ENCODE results near the gene CHST9.
A peak's percentile ranks its signal among the peaks of the same experiment; 100 is the strongest.

The CHST9 gene

DNA sequence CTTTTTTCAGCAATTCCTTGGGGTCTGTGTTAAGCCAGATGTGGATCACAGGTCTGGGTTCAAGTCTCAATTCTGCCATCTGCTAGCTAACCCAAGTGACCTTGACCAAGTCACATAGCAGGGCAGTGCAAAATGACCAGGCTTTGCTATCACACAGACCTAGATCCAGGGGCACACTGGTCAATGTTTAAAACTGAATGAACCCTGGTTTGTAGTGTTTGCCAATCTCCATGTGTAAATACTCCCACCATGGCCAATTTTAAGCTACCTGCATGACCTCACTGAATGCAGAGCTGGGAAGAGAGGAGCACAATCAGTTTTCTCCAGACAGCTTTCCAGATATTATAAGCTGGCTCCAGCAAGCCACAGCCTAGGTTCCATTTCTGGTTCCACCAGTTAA, 142.9 kb downstream of the CHST9 start:
- no peaks in the 10 kb centered on the region for H3K9me3 ChIP-seq
- no peak for DNase-seq
- H3K4me1 ChIP-seq = no peaks in the 10 kb centered on the region
- no peak overlapping the region for H3K4me3 ChIP-seq (ENCODE audit: low read depth, low read length)
- H3K36me3 ChIP-seq = no peaks in the 10 kb centered on the region
- TF ChIP-seq, protein P1, sequence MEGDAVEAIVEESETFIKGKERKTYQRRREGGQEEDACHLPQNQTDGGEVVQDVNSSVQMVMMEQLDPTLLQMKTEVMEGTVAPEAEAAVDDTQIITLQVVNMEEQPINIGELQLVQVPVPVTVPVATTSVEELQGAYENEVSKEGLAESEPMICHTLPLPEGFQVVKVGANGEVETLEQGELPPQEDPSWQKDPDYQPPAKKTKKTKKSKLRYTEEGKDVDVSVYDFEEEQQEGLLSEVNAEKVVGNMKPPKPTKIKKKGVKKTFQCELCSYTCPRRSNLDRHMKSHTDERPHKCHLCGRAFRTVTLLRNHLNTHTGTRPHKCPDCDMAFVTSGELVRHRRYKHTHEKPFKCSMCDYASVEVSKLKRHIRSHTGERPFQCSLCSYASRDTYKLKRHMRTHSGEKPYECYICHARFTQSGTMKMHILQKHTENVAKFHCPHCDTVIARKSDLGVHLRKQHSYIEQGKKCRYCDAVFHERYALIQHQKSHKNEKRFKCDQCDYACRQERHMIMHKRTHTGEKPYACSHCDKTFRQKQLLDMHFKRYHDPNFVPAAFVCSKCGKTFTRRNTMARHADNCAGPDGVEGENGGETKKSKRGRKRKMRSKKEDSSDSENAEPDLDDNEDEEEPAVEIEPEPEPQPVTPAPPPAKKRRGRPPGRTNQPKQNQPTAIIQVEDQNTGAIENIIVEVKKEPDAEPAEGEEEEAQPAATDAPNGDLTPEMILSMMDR (IDR thresholded peaks at IDR 0.05; ENCODE audit: low read depth, low read length) = no peak
- H3K27me3 ChIP-seq = no peaks in the 10 kb centered on the region

GRCh38 chr18:27040796-27041195, 144.3 kb downstream of the CHST9 start:
- H3K27me3 ChIP-seq = no peaks in the 10 kb centered on the region
- no peaks in the 10 kb centered on the region for H3K9me3 ChIP-seq
- no peaks in the 10 kb centered on the region for H3K36me3 ChIP-seq
- no peak for DNase-seq
- TF ChIP-seq, protein P1 (IDR thresholded peaks at IDR 0.05; ENCODE audit: low read depth, low read length) = no peak
- H3K4me3 ChIP-seq (ENCODE audit: low read depth, low read length) = no peak overlapping the region
- H3K4me1 ChIP-seq = no peaks in the 10 kb centered on the region

GRCh38 chr18:27033722-27034121, 151.4 kb downstream of the CHST9 start:
- Histone ChIP-seq H3K36me3 (no peaks in the 10 kb centered on the region), H3K4me1 (no peaks in the 10 kb centered on the region), H3K9me3 (no peaks in the 10 kb centered on the region), H3K27me3 (no peaks in the 10 kb centered on the region), H3K4me3 (ENCODE audit: low read depth, low read length) (no peak overlapping the region)
- no peak for DNase-seq
- TF ChIP-seq, protein P1 (IDR thresholded peaks at IDR 0.05; ENCODE audit: low read depth, low read length) = no peak

DNA sequence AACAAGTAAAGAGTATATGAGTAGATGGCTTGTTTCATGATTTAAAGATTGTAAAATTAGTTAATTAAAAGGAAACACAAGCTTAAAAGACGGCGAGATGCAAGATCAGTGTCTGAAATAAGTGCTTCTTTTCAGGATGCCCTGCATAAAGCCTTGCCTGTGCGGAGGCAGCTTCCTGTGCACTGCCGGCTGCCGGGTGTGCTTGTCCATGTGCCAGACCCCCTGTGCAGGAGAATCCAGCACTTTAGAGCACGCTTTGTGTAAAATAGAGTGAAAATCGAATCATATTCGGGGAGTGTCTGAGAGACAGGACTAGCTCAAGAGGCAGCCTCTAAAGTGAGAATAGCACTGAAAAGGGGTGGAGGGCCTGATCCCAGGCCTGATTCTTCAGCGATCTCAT, 154.7 kb downstream of the CHST9 start:
- TF ChIP-seq, protein P1 (IDR thresholded peaks at IDR 0.05; ENCODE audit: low read depth, low read length) = no peak

DNA sequence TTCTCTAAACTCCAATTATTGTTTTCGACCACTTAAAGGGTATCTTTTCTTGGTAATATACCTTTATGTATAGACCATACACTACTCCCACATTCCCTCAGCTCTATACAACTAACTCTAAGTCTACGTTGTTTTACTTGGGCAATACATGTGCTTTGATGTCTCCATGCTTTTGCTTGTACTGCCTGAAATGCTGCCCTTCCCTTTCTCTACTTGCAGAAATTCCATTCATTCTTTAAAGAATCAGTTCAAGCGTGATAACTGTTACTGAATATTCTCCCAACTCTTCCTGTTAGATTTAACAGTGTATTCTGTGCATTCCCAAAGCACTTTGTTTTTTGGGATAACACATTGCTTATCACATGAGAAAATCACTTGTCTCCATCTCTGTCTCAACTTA, 162.6 kb downstream of the CHST9 start:
- no peaks in the 10 kb centered on the region for H3K4me1 ChIP-seq
- no peak overlapping the region for H3K4me3 ChIP-seq (ENCODE audit: low read depth, low read length)
- TF ChIP-seq, protein P1 (IDR thresholded peaks at IDR 0.05; ENCODE audit: low read depth, low read length) = no peak
- H3K36me3 ChIP-seq = no peaks in the 10 kb centered on the region
- DNase-seq = no peak
- H3K27me3 ChIP-seq = no peaks in the 10 kb centered on the region
- no peaks in the 10 kb centered on the region for H3K9me3 ChIP-seq

More for the DNA sequence above, 154.7 kb downstream of the CHST9 start:
- DNase-seq = no peak
- Histone ChIP-seq H3K4me1 (no peaks in the 10 kb centered on the region), H3K27me3 (no peaks in the 10 kb centered on the region), H3K4me3 (ENCODE audit: low read depth, low read length) (no peak overlapping the region), H3K36me3 (no peaks in the 10 kb centered on the region), H3K9me3 (no peaks in the 10 kb centered on the region)

DNA sequence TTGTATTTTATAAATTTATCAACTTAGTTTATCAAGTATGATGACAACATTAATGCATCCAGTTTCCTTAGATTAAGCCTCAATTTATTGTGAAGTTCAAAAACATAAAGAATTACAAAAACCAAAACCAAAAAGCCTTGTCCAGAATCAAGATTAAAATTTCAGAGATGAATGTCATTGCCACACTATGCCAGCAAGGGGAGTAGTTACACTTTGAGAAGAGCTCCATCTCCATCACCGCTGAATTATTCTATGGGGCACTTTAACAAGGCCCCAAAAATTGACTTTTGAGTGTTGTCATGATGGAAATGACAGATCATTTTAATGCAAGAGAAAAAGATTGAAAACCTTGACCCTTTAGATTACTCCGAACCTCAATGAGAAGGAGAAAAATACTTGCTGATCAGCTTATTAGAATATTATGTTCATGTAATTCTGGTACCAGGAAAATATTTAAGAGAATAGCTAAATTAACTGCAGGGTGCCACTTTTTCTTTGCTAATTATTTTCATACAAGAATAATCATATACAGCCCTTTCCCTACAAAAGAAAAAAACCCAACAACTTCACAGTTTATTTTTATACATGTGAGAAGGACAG, 167.1 kb downstream of the CHST9 start:
- DNase-seq = no peak
- TF ChIP-seq, protein P1 (IDR thresholded peaks at IDR 0.05; ENCODE audit: low read depth, low read length) = peak; percentile 61
- H3K27me3 ChIP-seq = no peaks in the 10 kb centered on the region

More for the DNA sequence above, 167.1 kb downstream of the CHST9 start:
- no peak overlapping the region for H3K4me3 ChIP-seq (ENCODE audit: low read depth, low read length)
- no peaks in the 10 kb centered on the region for H3K4me1 ChIP-seq
- H3K9me3 ChIP-seq = no peaks in the 10 kb centered on the region
- H3K36me3 ChIP-seq = no peaks in the 10 kb centered on the region

Data from BE2C (cell line).